K562 (cell line): ENCODE results near the gene TPPP.

ENCODE experiments used
- CHCHD3 ChIP-seq: fragments of 250-450 bp; sonication (Bioruptor Pico); IDR thresholded peaks from 2 replicates; pipeline ENCODE4 v2.1.2; 2022; ENCODE audit warnings: mild to moderate bottlenecking
- CTCF ChIP-seq, 3 experiments: IDR thresholded peaks in 2 of 3; conservative IDR thresholded peaks in 1 of 3; 2 replicates each; pipeline ENCODE4 v1.5.1; 2011 to 2012; ENCODE audit warnings: low read length in 3 of 3, mild to moderate bottlenecking in 3 of 3, control low read depth in 2 of 3, improper control_type of control experiment in 1 of 3, inconsistent platforms in 1 of 3, low read depth in 1 of 3, mixed read lengths in 1 of 3, moderate library complexity in 1 of 3; ENCODE audit not compliant: insufficient read depth in 2 of 3
- EWSR1 ChIP-seq: fragments of 450-650 bp; IDR thresholded peaks from 2 replicates; pipeline ENCODE4 v1.6.1; 2018; ENCODE audit warnings: borderline replicate concordance, mild to moderate bottlenecking, low read depth, moderate library complexity; ENCODE audit not compliant: partially characterized antibody
- GATA2 ChIP-seq: sonication (generic); formaldehyde crosslinking; IDR thresholded peaks from 2 replicates; pipeline ENCODE4 v1.4.0; 2020; ENCODE audit warnings: mild to moderate bottlenecking, missing genetic modification reagents
- HDAC6 ChIP-seq: IDR thresholded peaks from 2 replicates; pipeline ENCODE4 v1.6.1; 2012; ENCODE audit warnings: low read depth, mild to moderate bottlenecking, control low read depth, inconsistent platforms, low read length, moderate library complexity
- STAT5B ChIP-seq: fragments of 250-450 bp; sonication (Bioruptor Pico); IDR thresholded peaks from 2 replicates; pipeline ENCODE4 v1.8.0; 2021; ENCODE audit warnings: mild to moderate bottlenecking, inconsistent platforms
- TF ChIP-seq, protein P1 (sequence below): IDR thresholded peaks from 2 replicates; pipeline ENCODE4 v1.6.1; 2012; ENCODE audit warnings: low read depth, low read length, improper control_type of control experiment, borderline replicate concordance
- TF ChIP-seq, protein P2 (sequence below): sonication (generic); formaldehyde crosslinking; IDR thresholded peaks from 2 replicates; pipeline ENCODE4 v1.9.0; 2022; ENCODE audit warnings: mild to moderate bottlenecking, missing genetic modification reagents

DNA sequence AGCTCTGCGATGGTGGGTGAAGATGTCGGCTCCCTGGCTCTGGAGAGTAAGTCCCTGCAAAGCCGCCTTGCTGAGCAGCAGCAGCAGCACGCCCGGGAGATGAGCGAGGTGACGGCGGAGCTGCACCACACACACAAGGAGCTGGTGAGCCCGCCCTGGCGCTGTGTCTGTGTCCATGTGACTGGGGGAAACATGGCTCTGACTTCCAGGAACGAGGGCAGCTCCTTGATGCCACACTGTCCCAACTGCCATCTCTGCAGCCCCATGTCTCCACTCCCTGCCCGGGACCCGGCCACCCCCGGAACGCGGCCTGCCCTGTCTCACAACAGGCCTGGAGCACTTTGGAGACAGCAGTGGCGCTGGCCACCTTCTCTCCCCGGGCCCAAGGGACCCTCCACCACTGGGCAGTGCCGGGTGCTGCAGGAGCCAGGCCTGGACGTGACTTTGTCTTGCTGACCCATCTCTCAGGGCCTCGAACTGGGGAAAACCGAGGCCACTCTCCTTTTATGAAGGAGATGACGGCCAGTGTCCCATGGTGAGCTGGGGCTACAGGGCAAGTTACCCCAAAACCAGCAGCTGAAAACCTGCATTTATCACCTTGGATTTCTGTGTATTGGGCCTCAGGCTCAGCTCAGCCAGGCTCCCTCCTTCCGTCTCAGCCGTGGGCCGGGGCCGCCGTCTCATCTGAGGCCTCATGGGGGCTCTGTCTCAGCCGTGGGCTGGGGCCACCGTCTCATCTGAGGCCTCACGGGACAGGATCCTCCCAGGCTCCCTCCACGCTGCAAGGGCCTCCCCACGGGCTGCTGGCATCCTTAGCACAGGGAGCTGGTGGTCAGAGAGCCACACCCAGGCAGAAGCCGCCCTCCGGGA, 52.5 kb downstream of the TPPP start:
- TF ChIP-seq, protein P1, sequence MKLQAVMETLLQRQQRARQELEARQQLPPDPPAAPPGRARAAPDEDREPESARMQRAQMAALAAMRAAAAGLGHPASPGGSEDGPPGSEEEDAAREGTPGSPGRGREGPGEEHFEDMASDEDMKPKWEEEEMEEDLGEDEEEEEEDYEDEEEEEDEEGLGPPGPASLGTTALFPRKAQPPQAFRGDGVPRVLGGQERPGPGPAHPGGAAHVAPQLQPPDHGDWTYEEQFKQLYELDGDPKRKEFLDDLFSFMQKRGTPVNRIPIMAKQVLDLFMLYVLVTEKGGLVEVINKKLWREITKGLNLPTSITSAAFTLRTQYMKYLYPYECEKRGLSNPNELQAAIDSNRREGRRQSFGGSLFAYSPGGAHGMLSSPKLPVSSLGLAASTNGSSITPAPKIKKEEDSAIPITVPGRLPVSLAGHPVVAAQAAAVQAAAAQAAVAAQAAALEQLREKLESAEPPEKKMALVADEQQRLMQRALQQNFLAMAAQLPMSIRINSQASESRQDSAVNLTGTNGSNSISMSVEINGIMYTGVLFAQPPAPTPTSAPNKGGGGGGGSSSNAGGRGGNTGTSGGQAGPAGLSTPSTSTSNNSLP, result no peak
- TF ChIP-seq, protein P2, sequence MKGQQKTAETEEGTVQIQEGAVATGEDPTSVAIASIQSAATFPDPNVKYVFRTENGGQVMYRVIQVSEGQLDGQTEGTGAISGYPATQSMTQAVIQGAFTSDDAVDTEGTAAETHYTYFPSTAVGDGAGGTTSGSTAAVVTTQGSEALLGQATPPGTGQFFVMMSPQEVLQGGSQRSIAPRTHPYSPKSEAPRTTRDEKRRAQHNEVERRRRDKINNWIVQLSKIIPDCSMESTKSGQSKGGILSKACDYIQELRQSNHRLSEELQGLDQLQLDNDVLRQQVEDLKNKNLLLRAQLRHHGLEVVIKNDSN (CRISPR knock-in tag), result no peak
- TF ChIP-seq GATA2 (no peak), HDAC6 (no peak), EWSR1 (no peak), CTCF (IDR thresholded peaks at IDR 0.05 in 2 of 3, conservative IDR thresholded peaks at IDR 0.05 in 1 of 3; ENCODE audit: insufficient read depth in 2 of 3, low read depth in 1 of 3, low read length in 3 of 3) (no peak), CHCHD3 (no peak), STAT5B (CRISPR knock-in tag) (no peak)
